GM21576 (cell line): ENCODE data around the gene MACROH2A1.
"Not testable (repeated sequence)": the region's sequence is repeated elsewhere in the genome, so short reads cannot be mapped to it uniquely, and the experiment has no call there.

Experiments used
- ATAC-seq: cut with Tn5 transposase; IDR thresholded peaks from one replicate; pipeline ENCODE4 v1.9.1; 2021; ENCODE audit warnings: mild to moderate bottlenecking, moderate library complexity; ENCODE audit not compliant: unreplicated experiment

The MACROH2A1 gene

GRCh38 chr5:135379046-135379654, 19.9 kb downstream of the MACROH2A1 start:
- ATAC-seq = no peak

GRCh38 chr5:135377751-135378680, 21.0 kb downstream of the MACROH2A1 start:
- peak; percentile 26 for ATAC-seq

GRCh38 chr5:135376961-135377624, 21.9 kb downstream of the MACROH2A1 start:
- ATAC-seq = peak; percentile 77

GRCh38 chr5:135375040-135375793, 23.8 kb downstream of the MACROH2A1 start:
- ATAC-seq = no peak

- ATAC-seq = no peak
These were observed 25.1 kb downstream of the MACROH2A1 start for GRCh38 chr5:135373736-135374515.

- no peak for ATAC-seq
These were observed 26.2 kb downstream of the MACROH2A1 start for GRCh38 chr5:135372654-135373381.

- ATAC-seq = no peak
These were observed 27.3 kb downstream of the MACROH2A1 start for GRCh38 chr5:135371622-135372232.

GRCh38 chr5:135369952-135370351, 29.1 kb downstream of the MACROH2A1 start:
- ATAC-seq = no peak

- no peak for ATAC-seq
These were observed 31.5 kb downstream of the MACROH2A1 start for GRCh38 chr5:135367554-135367953.

- ATAC-seq = no peak
These were observed 32.0 kb downstream of the MACROH2A1 start for GRCh38 chr5:135367076-135367475.

- no peak for ATAC-seq
These were observed 33.8 kb downstream of the MACROH2A1 start for GRCh38 chr5:135365281-135365680.

GRCh38 chr5:135364421-135365262, 34.4 kb downstream of the MACROH2A1 start:
- no peak for ATAC-seq

- not testable (repeated sequence) for ATAC-seq
These were observed 35.7 kb downstream of the MACROH2A1 start for GRCh38 chr5:135363342-135363741.

- ATAC-seq = no peak
These were observed 36.9 kb downstream of the MACROH2A1 start for GRCh38 chr5:135362102-135362501.

GRCh38 chr5:135360278-135361274, 38.5 kb downstream of the MACROH2A1 start:
- no peak for ATAC-seq

- no peak for ATAC-seq
These were observed 39.5 kb downstream of the MACROH2A1 start for GRCh38 chr5:135359374-135360165.
